A673 (cell line): ENCODE data around the gene PPP2R5E. TPM values are rescaled to one million over a fixed set of nuclear protein-coding genes. Genes with fewer than 3 reads are reported as not detected.

Experiments
- BruUV-seq: library from RNA; stranded (reverse); fragments of 400-500 nt; replicated peaks from 2 replicates; lab custom pipeline; 2021; lab: Mats Ljungman, UMichigan
- CTCF ChIA-PET: fragments of 300-600 bp; sonication (Branson Sonifier 250); formaldehyde crosslinking; loops from one replicate; lab custom pipeline; 2022; ENCODE audit warnings: antibody characterized with exemption; lab: Charles Lee
- POLR2A ChIA-PET: fragments of 300-600 bp; sonication (Branson Sonifier 250); formaldehyde crosslinking; loops from one replicate; lab custom pipeline; 2022; ENCODE audit warnings: antibody characterized with exemption; ENCODE audit not compliant: low non-redundant PET; lab: Charles Lee
- DNase-seq: peaks from one replicate; pipeline ENCODE4 v3.0.0-alpha.2; 2015; ENCODE audit warnings: low spot score
- H3K27ac ChIP-seq: fragments of 200-600 bp; sonication (generic); 2 replicates; pipeline ENCODE4 v1.5.1; 2016; ENCODE audit warnings: mixed run types, low read depth, mild to moderate bottlenecking, mixed read lengths, antibody characterized with exemption, low read length; ENCODE audit not compliant: poor library complexity, severe bottlenecking
- H3K27me3 ChIP-seq: fragments of 200-600 bp; sonication (generic); replicated peaks from 2 replicates; pipeline ENCODE4 v1.6.1; 2017; ENCODE audit warnings: mixed run types, low read depth, mild to moderate bottlenecking, mixed read lengths, antibody characterized with exemption, low read length; ENCODE audit not compliant: insufficient read depth, poor library complexity
- H3K36me3 ChIP-seq: fragments of 200-600 bp; sonication (generic); 2 replicates; pipeline ENCODE4 v1.6.1; 2016; ENCODE audit warnings: mixed run types, mild to moderate bottlenecking, mixed read lengths, antibody characterized with exemption, low read length; ENCODE audit not compliant: insufficient read depth, poor library complexity, severe bottlenecking
- H3K4me1 ChIP-seq: fragments of 200-600 bp; sonication (generic); 2 replicates; pipeline ENCODE4 v1.6.1; 2017; ENCODE audit warnings: mixed run types, mild to moderate bottlenecking, mixed read lengths, antibody characterized with exemption, low read length; ENCODE audit not compliant: insufficient read depth, poor library complexity, severe bottlenecking
- H3K4me3 ChIP-seq: fragments of 200-600 bp; sonication (generic); 2 replicates; pipeline ENCODE4 v1.5.1; 2016; ENCODE audit warnings: low read depth, mixed run types, mild to moderate bottlenecking, mixed read lengths, low read length; ENCODE audit not compliant: poor library complexity, severe bottlenecking
- H3K9me3 ChIP-seq: fragments of 200-600 bp; sonication (generic); 2 replicates; pipeline ENCODE4 v1.6.1; 2016; ENCODE audit warnings: mixed run types, low read depth, mild to moderate bottlenecking, mixed read lengths, antibody characterized with exemption, low read length; ENCODE audit not compliant: poor library complexity, severe bottlenecking
- CTCF ChIP-seq: fragments of 300-800, 200-600 bp; sonication (generic); conservative IDR thresholded peaks from 2 replicates; pipeline ENCODE4 v1.5.1; 2017; ENCODE audit warnings: low read depth, mild to moderate bottlenecking, antibody characterized with exemption, low read length, moderate library complexity, mixed read lengths
- EZH2 ChIP-seq: fragments of 200-600 bp; sonication (generic); IDR thresholded peaks from 2 replicates; pipeline ENCODE4 v1.6.1; 2017; ENCODE audit warnings: borderline replicate concordance, low read depth, mild to moderate bottlenecking, mixed read lengths, antibody characterized with exemption, low read length; ENCODE audit not compliant: poor library complexity, severe bottlenecking
- intact Hi-C: fragments of 100-400 bp; cut with micrococcal nuclease; formaldehyde crosslinking; loops from one replicate; pipeline ENCODE4 v1.10.0; 2022; ENCODE audit not compliant: unreplicated experiment
- total RNA-seq: library from RNA; stranded (reverse); gene quantifications from 2 replicates; pipeline ENCODE4 v1.2.3, GENCODE V29; 2021

PPP2R5E gene
- total RNA-seq, 1 experiment from 2014 or later: 66.0 TPM

GRCh38 chr14:63457498-63457897, 85.7 kb downstream of the PPP2R5E start:
- peaks cover 7% of the 10 kb centered on the region for H3K4me1 ChIP-seq
- DNase-seq: no peak
- no peak for TF ChIP-seq CTCF
- TF ChIP-seq EZH2: no peak
- H3K36me3 ChIP-seq: peaks cover 4% of the 10 kb centered on the region
- no peak overlapping the region for H3K27ac ChIP-seq
- intact Hi-C loops: no loop called here
- no TSS peak for BruUV-seq
- ChIA-PET POLR2A (no interaction called here), CTCF (no interaction called here)
- no peaks in the 10 kb centered on the region for H3K9me3 ChIP-seq
- H3K4me3 ChIP-seq: no peak overlapping the region
- H3K27me3 ChIP-seq: no peaks in the 10 kb centered on the region

- TF ChIP-seq CTCF: no peak
- no peak for TF ChIP-seq EZH2
- Histone ChIP-seq H3K9me3 (no peaks in the 10 kb centered on the region), H3K4me3 (no peak overlapping the region), H3K4me1 (peaks cover 7% of the 10 kb centered on the region), H3K36me3 (peaks cover 4% of the 10 kb centered on the region), H3K27me3 (no peaks in the 10 kb centered on the region), H3K27ac (no peak overlapping the region)
- ChIA-PET CTCF (no interaction called here), POLR2A (no interaction called here)
- BruUV-seq: no TSS peak
- intact Hi-C loops: no loop called here
- peak; percentile 60 for DNase-seq
Observed at GRCh38 chr14:63454863-63455622, 88.1 kb downstream of the PPP2R5E start.

GRCh38 chr14:63454436-63454835, 88.7 kb downstream of the PPP2R5E start:
- Histone ChIP-seq H3K4me1 (peaks cover 7% of the 10 kb centered on the region), H3K9me3 (no peaks in the 10 kb centered on the region), H3K4me3 (no peak overlapping the region), H3K27me3 (no peaks in the 10 kb centered on the region), H3K27ac (no peak overlapping the region), H3K36me3 (peaks cover 4% of the 10 kb centered on the region)
- TF ChIP-seq EZH2: no peak
- no peak for TF ChIP-seq CTCF
- CTCF ChIA-PET: no interaction called here
- no TSS peak for BruUV-seq
- intact Hi-C loops: no loop called here
- DNase-seq: no peak
- POLR2A ChIA-PET: no interaction called here
